ENCODE data around the gene PVRIG.
"Not testable (repeated sequence)": the region's sequence is repeated elsewhere in the genome, so short reads cannot be mapped to it uniquely, and the experiment has no call there.

DNA sequence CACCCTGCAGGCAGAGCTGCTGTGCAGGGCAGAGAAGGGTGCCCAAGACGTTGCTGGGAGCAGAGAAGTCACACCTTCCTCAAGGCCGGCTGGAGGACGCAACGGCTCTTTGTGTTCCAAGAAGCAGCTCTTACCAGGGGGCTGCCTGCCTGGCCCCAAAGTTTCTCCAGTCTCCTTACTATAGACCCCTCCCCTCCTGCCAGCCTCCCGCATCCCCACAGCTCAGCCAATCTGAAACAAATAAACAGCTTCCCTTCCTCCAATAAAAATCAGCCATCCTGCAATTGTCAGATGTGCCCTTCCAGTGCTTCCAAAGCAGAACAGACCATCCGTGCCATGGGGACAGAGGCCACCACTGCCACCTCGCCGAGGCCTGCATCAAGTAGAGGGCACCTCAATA, 40.2 kb downstream of the PVRIG start:
- TF ChIP-seq CTCF (IDR thresholded peaks at IDR 0.05); POLR2AphosphoS5 (IDR thresholded peaks at IDR 0.05; ENCODE audit: insufficient read depth in 1 of 2, low read depth in 1 of 2); POLR2A (IDR thresholded peaks at IDR 0.05): not testable (repeated sequence)
